OCI-LY3 (cell line): ENCODE measurements around the gene STAT5A.

Experiments
- CTCF ChIP-seq: fragments of 200-600, 300-600 bp; sonication (generic); IDR thresholded peaks from 2 replicates; pipeline ENCODE4 v1.5.1; 2014; ENCODE audit warnings: antibody characterized with exemption, low read length, low read depth
- EZH2phosphoT487 ChIP-seq: fragments of 200-600 bp; shearing (Covaris generic); IDR thresholded peaks from 2 replicates; pipeline ENCODE4 v1.6.1; 2018; ENCODE audit warnings: antibody characterized with exemption, mixed run types, low read depth

DNA sequence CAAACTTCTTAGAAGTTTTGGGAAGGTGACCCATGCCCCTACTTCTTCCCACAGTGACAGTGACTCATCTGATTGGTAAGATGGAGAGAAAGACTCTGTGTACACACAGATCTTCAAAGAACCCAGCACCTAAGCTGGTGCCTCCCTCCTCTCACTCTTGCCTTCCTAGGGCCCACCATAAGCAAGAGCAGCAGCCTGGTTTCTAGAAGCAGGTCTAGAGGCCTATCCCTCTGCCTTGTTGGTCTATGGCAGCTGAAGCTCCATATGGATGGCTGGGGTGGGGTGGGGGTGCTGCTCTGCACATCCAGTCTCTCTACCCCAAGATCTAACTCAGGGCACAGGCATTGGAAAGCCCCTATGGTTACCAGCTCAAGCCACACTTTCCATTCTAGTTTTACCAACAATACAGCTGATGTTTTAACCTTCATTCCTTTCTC, 52.4 kb downstream of the STAT5A start:
- TF ChIP-seq CTCF (no peak), EZH2phosphoT487 (no peak)
